GM21390 (cell line): Measurements from ENCODE around the gene BAZ1A.
"Not testable (repeated sequence)": the region's sequence is repeated elsewhere in the genome, so short reads cannot be mapped to it uniquely, and the experiment has no call there.

ENCODE experiments used
- ATAC-seq: cut with Tn5 transposase; IDR thresholded peaks from one replicate; pipeline ENCODE4 v1.9.1; 2021; ENCODE audit not compliant: unreplicated experiment

Gene BAZ1A

DNA sequence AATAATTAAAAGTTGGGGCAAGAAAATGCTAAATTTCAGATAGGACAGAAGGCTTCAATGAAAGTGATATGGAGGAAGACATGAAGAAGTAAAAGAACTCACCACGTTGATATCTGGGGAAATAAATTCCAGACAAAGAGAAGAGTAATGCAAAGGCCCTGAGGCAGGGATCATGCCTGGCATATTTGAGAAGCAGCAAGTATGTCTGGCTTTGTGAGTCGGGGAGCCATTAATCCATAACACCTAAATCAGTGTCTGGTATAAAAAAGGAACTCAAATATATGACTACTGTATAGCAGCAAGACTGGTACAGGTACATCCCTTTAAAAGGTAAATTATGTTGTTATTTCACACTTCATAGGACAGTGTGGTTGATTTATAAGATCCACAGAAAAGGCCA, 16.4 kb downstream of the BAZ1A start:
- ATAC-seq, result no peak

DNA sequence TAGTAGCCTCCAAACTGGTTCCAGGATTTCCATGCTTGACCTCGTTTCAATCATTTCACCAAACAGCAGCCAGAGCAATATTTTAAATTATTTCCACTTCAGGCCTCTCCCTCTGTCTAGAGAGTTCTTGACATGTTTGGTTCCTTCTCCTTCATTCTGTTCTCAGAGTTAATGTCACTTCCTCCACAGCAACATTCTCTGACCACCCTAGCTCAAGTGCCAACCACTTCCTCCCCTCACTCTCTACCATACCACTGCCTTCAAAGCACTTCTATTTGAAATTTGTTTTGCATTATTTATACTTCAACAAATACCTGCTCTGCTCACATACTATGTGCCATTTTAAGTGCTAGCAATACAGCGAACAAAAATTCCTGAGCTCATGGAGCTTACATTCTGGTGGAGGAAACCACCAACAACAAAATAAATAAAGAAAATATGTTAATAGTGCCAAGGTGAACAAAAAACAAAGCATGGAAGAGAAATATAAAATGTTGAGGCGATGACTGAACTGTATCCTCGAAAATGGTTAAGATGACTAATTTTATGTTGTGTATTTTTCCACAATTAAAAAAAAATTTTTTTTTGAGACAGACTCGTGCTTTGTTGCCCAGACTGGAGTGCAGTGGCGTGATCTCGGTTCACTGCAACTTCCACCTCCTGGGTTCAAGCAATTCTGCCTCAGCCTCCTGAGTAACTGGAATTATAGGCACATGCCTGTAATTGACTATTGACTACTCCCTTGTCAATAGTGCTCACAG, 17.3 kb downstream of the BAZ1A start:
- ATAC-seq, result no peak

GRCh38 chr14:34853041-34853440, 22.1 kb downstream of the BAZ1A start:
- no peak for ATAC-seq

- no peak for ATAC-seq
Measured at GRCh38 chr14:34851395-34851794, 23.8 kb downstream of the BAZ1A start.

DNA sequence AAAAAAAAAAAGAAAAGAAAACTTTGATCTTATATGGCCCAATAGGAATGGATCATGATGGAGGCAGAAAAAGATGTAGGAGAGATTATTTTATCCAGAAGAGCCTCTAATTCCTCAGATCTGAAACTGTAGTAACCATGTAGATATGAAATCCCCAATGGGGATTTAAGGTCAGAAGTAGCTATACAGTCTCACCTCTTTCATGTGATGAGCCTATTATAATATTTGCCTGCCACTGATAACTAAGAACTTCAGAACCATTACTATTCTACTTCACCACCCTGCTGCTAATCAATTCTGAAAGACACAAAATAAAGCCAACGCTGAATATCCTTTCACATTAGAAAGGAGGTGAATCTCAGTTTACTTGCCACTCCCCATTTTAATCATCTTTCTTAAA, 29.3 kb downstream of the BAZ1A start:
- ATAC-seq, result no peak

GRCh38 chr14:34843011-34843554, 32.1 kb downstream of the BAZ1A start:
- no peak for ATAC-seq

DNA sequence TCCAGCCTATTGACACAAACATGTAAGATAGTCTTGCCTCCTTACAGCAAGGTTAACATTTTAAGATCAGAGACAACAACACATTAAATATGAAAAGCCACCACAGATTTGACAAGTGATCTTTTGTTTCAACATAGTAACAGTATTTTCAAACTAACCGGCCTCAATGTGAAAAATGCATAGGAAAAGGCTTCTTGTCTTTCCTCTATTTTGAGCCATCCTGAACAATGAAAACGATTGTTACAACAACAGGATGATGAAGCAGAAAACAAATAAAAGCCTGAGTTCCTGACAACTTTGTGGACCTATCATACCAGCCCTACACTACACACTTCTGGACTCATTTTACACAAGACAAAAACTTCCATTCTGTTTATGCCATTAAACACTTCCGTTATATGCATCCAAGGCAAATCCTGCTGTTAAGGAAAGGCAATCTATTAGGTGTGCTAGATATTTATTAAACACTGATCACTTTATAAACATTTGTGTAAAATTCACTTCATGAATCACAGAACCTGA, 37.3 kb downstream of the BAZ1A start:
- ATAC-seq, result no peak

DNA sequence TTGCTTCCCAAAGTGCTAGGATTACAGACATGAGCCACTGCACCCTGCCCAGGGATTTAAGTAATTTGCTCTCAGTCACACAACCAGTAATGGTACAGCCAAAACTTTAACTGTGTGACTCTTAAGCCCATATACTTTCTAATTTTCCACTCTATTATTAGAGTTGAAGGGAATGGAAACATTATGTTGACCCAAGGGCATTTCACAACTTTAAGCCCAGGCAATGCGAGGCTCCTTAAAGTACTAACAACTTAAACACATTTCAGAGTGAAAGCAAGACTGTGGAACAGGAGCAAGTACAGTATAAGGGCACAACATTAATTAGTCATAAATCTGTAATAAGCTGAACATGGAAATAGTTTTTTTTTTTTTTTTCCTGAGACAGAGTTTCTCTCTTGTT, 39.8 kb downstream of the BAZ1A start:
- no peak for ATAC-seq

DNA sequence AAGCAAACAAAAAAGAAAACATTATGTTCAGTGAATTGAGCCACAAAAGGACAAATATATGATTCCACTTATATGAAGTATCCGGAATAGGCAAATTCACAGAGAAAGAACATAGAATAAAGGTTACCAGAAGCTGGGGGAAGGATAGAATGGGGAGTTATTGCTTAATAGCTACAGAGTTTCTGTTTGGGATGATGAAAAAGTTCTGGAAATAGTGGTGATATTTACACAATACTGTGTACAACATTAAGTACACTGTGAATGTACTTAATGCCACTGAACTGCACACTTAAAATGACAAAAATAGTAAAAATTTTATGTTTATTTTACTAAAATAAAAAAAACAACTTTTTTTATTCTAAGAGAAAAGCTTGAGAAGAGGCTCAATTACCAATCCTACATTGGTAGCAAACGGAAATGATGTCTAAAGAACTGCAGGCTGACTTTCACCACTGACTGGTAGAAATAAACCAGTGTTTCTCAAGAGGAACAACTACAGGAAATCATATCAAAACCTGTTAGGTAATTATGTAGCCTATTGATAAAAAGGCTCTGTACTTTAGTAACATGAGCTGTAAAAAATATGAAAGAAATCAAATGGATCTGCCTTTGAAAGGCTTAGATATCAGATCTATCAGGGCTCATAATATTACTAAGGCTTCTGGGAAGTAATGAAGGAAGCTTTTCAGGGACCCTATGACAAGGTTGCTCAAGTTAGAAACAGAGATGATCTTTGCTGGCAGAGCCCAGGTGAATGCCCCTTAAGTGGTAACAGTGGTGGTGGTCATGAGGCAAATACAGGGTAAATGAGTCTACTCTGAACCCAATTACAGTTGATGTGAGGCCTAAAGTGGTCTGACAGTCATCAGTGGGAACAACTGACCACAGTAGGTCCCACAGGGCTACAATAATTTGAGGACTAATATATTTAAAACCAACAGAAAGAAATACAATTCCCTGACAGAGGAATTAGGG, 41.3 kb downstream of the BAZ1A start:
- no peak for ATAC-seq

GRCh38 chr14:34826661-34827060, 48.5 kb downstream of the BAZ1A start:
- no peak for ATAC-seq

DNA sequence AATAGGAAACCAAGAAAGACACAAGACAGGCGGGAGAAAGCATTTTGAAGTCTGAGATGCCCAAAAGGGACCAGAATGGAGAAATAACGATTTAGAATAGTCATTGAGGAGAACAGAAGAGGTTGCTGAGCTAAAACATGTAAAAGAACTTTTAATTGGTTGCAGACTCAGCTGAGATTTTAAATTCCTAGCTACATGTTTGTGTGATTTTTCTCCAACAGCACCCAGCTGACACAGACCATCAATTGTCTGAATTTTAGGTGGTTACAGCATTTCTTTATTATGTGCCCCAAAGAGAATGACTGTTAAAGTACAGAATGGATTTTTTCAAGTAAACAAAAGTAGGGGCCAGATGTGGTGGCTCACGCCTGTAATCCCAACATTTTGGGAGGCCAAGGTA, 50.3 kb downstream of the BAZ1A start:
- no peak for ATAC-seq

GRCh38 chr14:34824256-34824655, 50.9 kb downstream of the BAZ1A start:
- no peak for ATAC-seq

GRCh38 chr14:34817768-34818167, 57.4 kb downstream of the BAZ1A start:
- ATAC-seq, result no peak

DNA sequence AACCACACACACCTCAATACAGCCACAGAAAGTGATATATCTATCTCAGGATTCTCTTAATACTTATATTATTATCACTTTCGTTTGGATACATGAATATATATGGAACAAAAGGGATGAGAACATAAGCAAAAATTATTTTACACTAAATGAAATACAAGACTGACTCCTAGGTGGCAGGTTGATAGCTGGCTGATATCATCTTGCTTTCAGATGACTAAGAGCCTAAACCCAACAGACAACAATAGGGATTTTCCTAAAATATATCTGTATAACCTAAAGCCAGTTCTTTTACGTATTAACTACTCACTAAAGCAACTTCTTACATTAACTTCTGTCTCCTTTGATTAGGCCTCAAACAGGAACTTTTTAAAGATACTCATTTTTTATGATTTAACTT, 65.1 kb downstream of the BAZ1A start:
- ATAC-seq, result no peak

GRCh38 chr14:34806257-34806656, 68.9 kb downstream of the BAZ1A start:
- ATAC-seq, result no peak

GRCh38 chr14:34804933-34805332, 70.2 kb downstream of the BAZ1A start:
- no peak for ATAC-seq

DNA sequence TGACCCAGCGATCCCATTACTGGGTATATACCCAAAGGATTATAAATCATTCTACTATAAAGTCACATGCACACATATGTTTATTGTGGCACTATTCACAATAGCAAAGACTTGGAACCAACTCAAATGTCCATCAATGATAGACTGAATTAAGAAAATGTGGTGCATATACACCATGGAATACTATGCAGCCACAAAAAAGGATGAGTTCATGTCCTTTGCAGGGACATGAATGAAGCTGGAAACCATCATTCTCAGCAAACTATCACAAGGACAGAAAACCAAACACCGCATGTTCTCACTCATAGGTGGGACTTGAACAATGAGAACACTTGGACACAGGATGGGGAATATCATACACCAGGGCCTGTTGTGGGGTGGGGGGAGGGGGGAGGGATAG, 76.3 kb downstream of the BAZ1A start:
- not testable (repeated sequence) for ATAC-seq

DNA sequence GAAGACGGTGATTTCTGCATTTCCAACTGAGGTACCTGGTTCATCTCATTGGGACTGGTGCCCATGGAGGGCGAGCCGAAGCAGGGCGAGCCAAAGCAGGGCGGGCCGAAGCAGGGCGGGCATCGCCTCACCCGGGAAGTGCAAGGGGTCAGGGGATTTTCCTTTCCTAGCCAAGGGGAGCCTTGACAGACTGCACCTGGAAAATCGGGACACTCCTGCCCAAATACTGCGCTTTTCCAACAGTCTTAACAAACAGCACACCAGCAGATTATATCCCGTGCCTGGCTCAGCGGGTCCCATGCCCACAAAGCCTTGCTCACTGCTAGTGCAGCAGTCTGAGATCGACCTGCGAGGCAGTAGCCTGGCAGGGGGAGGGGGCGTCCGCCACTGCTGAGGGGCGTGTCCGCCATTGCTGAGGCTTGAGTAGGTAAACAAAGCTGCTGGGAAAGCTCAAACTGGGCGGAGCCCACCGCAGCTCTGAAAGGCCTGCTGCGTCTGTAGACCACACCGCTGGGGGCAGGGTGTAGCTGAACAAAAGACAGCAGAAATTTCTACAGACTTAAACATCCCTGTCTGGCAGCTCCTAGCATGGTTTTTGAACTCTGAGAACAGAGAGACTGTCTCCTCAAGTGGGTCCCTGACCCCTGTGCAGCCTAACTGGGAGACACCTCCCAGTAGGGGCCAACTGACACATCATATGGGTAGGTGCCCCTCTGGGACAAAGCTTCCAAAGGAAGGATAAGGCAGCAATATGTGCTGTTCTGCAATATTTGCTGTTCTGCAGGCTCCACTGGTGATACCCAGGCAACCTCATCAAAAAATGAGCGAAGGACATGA, 77.2 kb downstream of the BAZ1A start:
- no peak for ATAC-seq

- no peak for ATAC-seq
Measured at GRCh38 chr14:34796902-34797301, 78.3 kb downstream of the BAZ1A start.

DNA sequence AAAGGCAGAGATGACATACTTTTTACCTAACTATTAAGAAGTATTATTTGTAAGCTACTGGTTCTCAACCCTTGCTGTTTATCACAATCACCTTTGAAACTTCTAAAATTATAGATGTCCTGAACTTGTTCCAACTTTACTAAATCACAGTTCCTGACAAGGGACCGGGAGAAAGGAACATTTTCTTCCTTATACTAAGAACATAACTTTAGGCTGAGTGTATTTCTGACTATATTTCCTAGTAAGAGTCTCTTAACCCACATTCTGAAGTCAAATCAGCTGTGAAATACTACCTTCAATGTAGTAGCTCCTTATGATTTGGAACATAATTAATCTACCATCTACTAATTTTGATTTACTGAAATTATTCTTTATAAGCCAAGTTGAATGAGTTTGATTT, 80.2 kb downstream of the BAZ1A start:
- no peak for ATAC-seq

DNA sequence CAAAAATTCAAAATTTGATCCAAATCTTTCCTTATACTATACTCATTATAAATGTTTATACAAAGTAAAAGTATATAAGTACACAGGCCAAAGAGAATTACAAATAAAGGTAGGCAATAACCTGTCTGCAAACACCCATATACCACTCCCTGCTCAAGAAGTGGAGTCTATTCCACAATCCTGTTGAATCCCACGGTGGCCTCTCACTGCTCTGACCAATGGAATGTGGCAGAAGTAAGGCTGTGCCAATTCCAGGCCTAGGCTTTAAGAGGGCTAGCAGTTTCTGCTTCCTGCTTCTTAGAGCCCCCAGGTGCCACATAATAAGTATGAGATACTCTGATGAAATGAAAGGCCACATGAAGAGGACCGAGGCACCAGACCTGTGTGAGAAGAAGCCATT, 80.9 kb downstream of the BAZ1A start:
- ATAC-seq, result no peak
